Hepatocyte (in vitro differentiated cells): ENCODE data around the gene SYTL3. TPM values are rescaled to one million over a fixed set of nuclear protein-coding genes. Genes with fewer than 3 reads are reported as not detected.

Source experiments
- DNase-seq: peaks from one replicate; pipeline ENCODE4 v3.0.0-alpha.2; 2016; ENCODE audit warnings: low spot score
- H2AFZ ChIP-seq: fragments of 200-600 bp; sonication (generic); 2 replicates; pipeline ENCODE4 v1.6.0; 2016; ENCODE audit warnings: antibody characterized with exemption, mild to moderate bottlenecking
- H3K27ac ChIP-seq: fragments of 200-600 bp; sonication (generic); 2 replicates; pipeline ENCODE4 v1.5.1; 2016; ENCODE audit warnings: mild to moderate bottlenecking
- H3K27me3 ChIP-seq: fragments of 200-600 bp; sonication (generic); 2 replicates; pipeline ENCODE4 v1.6.1; 2016
- H3K36me3 ChIP-seq: fragments of 200-600 bp; sonication (generic); replicated peaks from 2 replicates; pipeline ENCODE4 v1.5.1; 2016; ENCODE audit warnings: low read depth; ENCODE audit not compliant: insufficient read depth
- H3K4me1 ChIP-seq: fragments of 200-600 bp; sonication (generic); 2 replicates; pipeline ENCODE4 v1.5.1; 2016; ENCODE audit warnings: mild to moderate bottlenecking, moderate library complexity; ENCODE audit not compliant: insufficient read depth
- H3K4me2 ChIP-seq: fragments of 200-600 bp; sonication (generic); 2 replicates; pipeline ENCODE4 v1.6.0; 2016
- H3K4me3 ChIP-seq: fragments of 200-600 bp; sonication (generic); 2 replicates; pipeline ENCODE4 v1.5.1; 2016; ENCODE audit warnings: mild to moderate bottlenecking
- H3K79me2 ChIP-seq: fragments of 200-600 bp; sonication (generic); 2 replicates; pipeline ENCODE4 v1.6.0; 2017; ENCODE audit warnings: mild to moderate bottlenecking
- H3K9me2 ChIP-seq: fragments of 200-600 bp; sonication (generic); replicated peaks from 2 replicates; pipeline ENCODE4 v1.6.0; 2017; ENCODE audit warnings: mild to moderate bottlenecking; ENCODE audit not compliant: insufficient read depth
- H3K9me3 ChIP-seq: fragments of 200-600 bp; sonication (generic); 2 replicates; pipeline ENCODE4 v1.5.1; 2016; ENCODE audit warnings: low read depth, mild to moderate bottlenecking
- H4K20me1 ChIP-seq: fragments of 200-600 bp; sonication (generic); 2 replicates; pipeline ENCODE4 v1.6.0; 2016; ENCODE audit warnings: mild to moderate bottlenecking; ENCODE audit not compliant: insufficient read depth, poor library complexity, severe bottlenecking
- CTCF ChIP-seq: fragments of 200-600 bp; sonication (generic); IDR thresholded peaks from 2 replicates; pipeline ENCODE4 v1.5.1; 2016; ENCODE audit warnings: antibody characterized with exemption, mild to moderate bottlenecking; ENCODE audit not compliant: poor library complexity
- EZH2 ChIP-seq: fragments of 200-600 bp; sonication (generic); IDR thresholded peaks from 2 replicates; pipeline ENCODE4 v1.6.1; 2016; ENCODE audit warnings: antibody characterized with exemption, mild to moderate bottlenecking, borderline replicate concordance
- EZH2phosphoT487 ChIP-seq: fragments of 200-600 bp; sonication (generic); IDR thresholded peaks from one replicate; pipeline ENCODE4 v1.6.1; 2018; ENCODE audit warnings: antibody characterized with exemption, mild to moderate bottlenecking, low read depth, moderate library complexity; ENCODE audit not compliant: unreplicated experiment, severe bottlenecking
- WGBS: methylation state at CpG from one replicate; pipeline ENCODE4 v1.1.6; 2016; ENCODE audit warnings: low lambda C conversion rate; ENCODE audit errors: missing lambda C conversion rate; 5-methylcytosine and 5-hydroxymethylcytosine counted together
- polyA plus RNA-seq: library from polyadenylated mRNA; unstranded; fragments of >200 nt; fragmentation: Nextera tagmentation; extraction: Ambion mirVana; gene quantifications from 2 replicates; pipeline ENCODE4 v1.2.1, GENCODE V29; 2016
- total RNA-seq: library from RNA; depleted of rRNA; stranded (reverse); fragments of >200 nt; gene quantifications from 2 replicates; pipeline ENCODE4 v1.2.3, GENCODE V29; 2014

Gene SYTL3
- total and polyA plus RNA-seq, 2 experiments from 2014 or later = 1.4 to 1.5 TPM

GRCh38 chr6:158662954-158663624 is 13.2 kb downstream of the SYTL3 start:
- DNase-seq = no peak
- Histone ChIP-seq H3K4me1 (peaks cover 32% of the 10 kb centered on the region), H3K79me2 (no peaks in the 10 kb centered on the region), H3K36me3 (no peaks in the 10 kb centered on the region), H3K9me2 (no peaks in the 10 kb centered on the region), H3K9me3 (no peaks in the 10 kb centered on the region), H3K4me2 (peak overlapping the region; percentile 74), H3K4me3 (no peak overlapping the region), H3K27me3 (no peaks in the 10 kb centered on the region), H4K20me1 (no peaks in the 10 kb centered on the region), H2AFZ (peak overlapping the region; percentile 68), H3K27ac (peak overlapping the region; percentile 75)
- 37% methylated on average over 27 of the region's 27 CpGs for WGBS
- TF ChIP-seq CTCF (no peak), EZH2phosphoT487 (no peak), EZH2 (no peak)

- no peak for DNase-seq
- peak overlapping the region; percentile 75 for H3K27ac ChIP-seq
These were observed 13.8 kb downstream of the SYTL3 start for GRCh38 chr6:158663625-158664165.

DNA sequence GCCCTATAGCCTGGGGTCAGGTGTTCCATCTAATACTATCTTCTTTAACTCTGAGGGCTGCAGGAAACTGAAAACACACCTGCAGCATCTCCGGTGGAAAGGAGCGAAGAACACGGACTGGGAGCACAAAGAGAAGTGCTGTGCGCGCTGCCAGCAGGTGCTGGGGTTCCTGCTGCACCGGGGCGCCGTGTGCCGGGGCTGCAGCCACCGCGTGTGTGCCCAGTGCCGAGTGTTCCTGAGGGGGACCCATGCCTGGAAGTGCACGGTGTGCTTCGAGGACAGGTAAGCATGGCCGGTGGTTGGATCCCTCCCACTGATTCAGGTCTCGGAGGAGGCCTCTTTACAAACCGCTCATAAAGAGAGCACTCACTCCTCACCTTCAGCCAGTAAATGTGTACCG is 15.5 kb downstream of the SYTL3 start:
- Histone ChIP-seq H3K9me3 (no peaks in the 10 kb centered on the region), H3K27me3 (no peaks in the 10 kb centered on the region), H3K4me1 (peaks cover 32% of the 10 kb centered on the region), H3K79me2 (no peaks in the 10 kb centered on the region), H4K20me1 (no peaks in the 10 kb centered on the region), H2AFZ (no peak overlapping the region), H3K27ac (no peak overlapping the region), H3K4me3 (no peak overlapping the region), H3K36me3 (no peaks in the 10 kb centered on the region), H3K4me2 (no peak overlapping the region), H3K9me2 (no peaks in the 10 kb centered on the region)
- DNase-seq = no peak
- 97% methylated on average over 18 of the region's 18 CpGs for WGBS
- TF ChIP-seq EZH2phosphoT487 = no peak
- no peak for TF ChIP-seq CTCF
- no peak for TF ChIP-seq EZH2

More at GRCh38 chr6:158663625-158664165, 13.8 kb downstream of the SYTL3 start:
- Histone ChIP-seq H3K4me3 (no peak overlapping the region), H3K79me2 (no peaks in the 10 kb centered on the region), H3K9me3 (no peaks in the 10 kb centered on the region), H3K4me1 (peaks cover 32% of the 10 kb centered on the region), H2AFZ (peak overlapping the region; percentile 68), H4K20me1 (no peaks in the 10 kb centered on the region), H3K36me3 (no peaks in the 10 kb centered on the region), H3K4me2 (peak overlapping the region; percentile 74), H3K27me3 (no peaks in the 10 kb centered on the region), H3K9me2 (no peaks in the 10 kb centered on the region)
- WGBS = 32% methylated on average over 11 of the region's 11 CpGs
- no peak for TF ChIP-seq CTCF
- no peak for TF ChIP-seq EZH2phosphoT487
- TF ChIP-seq EZH2 = no peak
